ENCODE results near the gene GRIP1. TPM values are rescaled to one million over a fixed set of nuclear protein-coding genes. Genes with fewer than 3 reads are reported as not detected.
"Not testable (repeated sequence)": the region's sequence is repeated elsewhere in the genome, so short reads cannot be mapped to it uniquely, and the experiment has no call there.

GRIP1 gene
- total and polyA plus RNA-seq, 5 donors from 2014 or later, result 0.21 to 1.1 (median 0.41) TPM; not detected in 1

GRCh38 chr12:66514581-66514980 lies 164.3 kb downstream of the GRIP1 start:
- H3K27ac Mint-ChIP-seq, result no peak overlapping the region
- Histone ChIP-seq H3K9me3 (ENCODE audit: control insufficient read depth in 2 of 2, low read length in 2 of 2) (no peaks in the 10 kb centered on the region), H3K27me3 (ENCODE audit: control insufficient read depth, insufficient read depth, low read length) (peaks cover 2% of the 10 kb centered on the region), H3K36me3 (ENCODE audit: control insufficient read depth, insufficient read depth, low read length) (no peaks in the 10 kb centered on the region), H3K4me1 (ENCODE audit: control insufficient read depth, insufficient read depth, low read length, poor library complexity, severe bottlenecking) (no peaks in the 10 kb centered on the region), H3K27ac (ENCODE audit: insufficient read depth, low read length, poor library complexity, severe bottlenecking) (no peak overlapping the region), H3K4me3 (ENCODE audit: low read depth, low read length) (no peak overlapping the region)
- H3K9me3 Mint-ChIP-seq, result peaks cover 0 to 2% (median 0%) of the 10 kb centered on the region in 7 donors
- no peak overlapping the region for H3K4me3 Mint-ChIP-seq
- peaks cover 11% of the 10 kb centered on the region for H3K27me3 Mint-ChIP-seq
- H3K36me3 Mint-ChIP-seq, result no peaks in the 10 kb centered on the region
- H3K4me1 Mint-ChIP-seq, result no peaks in the 10 kb centered on the region
- DNase-seq (no peak), ATAC-seq (ENCODE audit: low read depth in 2 of 2) (no peak)

DNA sequence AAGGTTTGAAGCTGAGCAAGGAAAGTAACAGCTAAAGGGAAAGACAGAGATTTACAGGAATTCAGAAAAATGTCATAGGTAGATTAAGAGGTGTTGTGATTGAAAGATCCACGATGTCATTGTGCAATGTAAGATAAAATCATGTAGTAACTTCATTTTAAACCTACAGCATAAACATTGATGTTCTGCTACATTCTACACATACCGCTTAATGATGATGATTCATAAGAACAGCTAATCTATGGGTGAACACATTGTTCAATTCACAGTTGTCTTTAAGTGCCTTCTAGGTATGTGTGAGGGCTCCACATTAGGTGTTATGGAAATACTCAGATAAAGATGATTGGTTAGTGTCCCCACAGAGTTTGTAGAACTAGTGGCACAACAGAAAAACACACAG lies 170.9 kb downstream of the GRIP1 start:
- DNase-seq, result no peak
- no peaks in the 10 kb centered on the region for H3K36me3 ChIP-seq (ENCODE audit: control insufficient read depth, insufficient read depth, low read length)
- H3K4me3 Mint-ChIP-seq, result no peak overlapping the region
- no peak overlapping the region for H3K27ac ChIP-seq (ENCODE audit: insufficient read depth, low read length, poor library complexity, severe bottlenecking)
- no peak overlapping the region for H3K4me3 ChIP-seq (ENCODE audit: low read depth, low read length)
- H3K9me3 Mint-ChIP-seq, result peaks cover 0 to 4% (median 0%) of the 10 kb centered on the region in 7 donors
- ATAC-seq (ENCODE audit: low read depth in 2 of 2), result no peak
- H3K4me1 Mint-ChIP-seq, result no peaks in the 10 kb centered on the region
- peaks cover 4% of the 10 kb centered on the region for H3K27me3 Mint-ChIP-seq
- no peak overlapping the region for H3K27ac Mint-ChIP-seq
- no peaks in the 10 kb centered on the region for H3K9me3 ChIP-seq (ENCODE audit: control insufficient read depth in 2 of 2, low read length in 2 of 2)
- H3K36me3 Mint-ChIP-seq, result no peaks in the 10 kb centered on the region
- no peaks in the 10 kb centered on the region for H3K27me3 ChIP-seq (ENCODE audit: control insufficient read depth, insufficient read depth, low read length)
- no peaks in the 10 kb centered on the region for H3K4me1 ChIP-seq (ENCODE audit: control insufficient read depth, insufficient read depth, low read length, poor library complexity, severe bottlenecking)

GRCh38 chr12:66503746-66504145 lies 175.1 kb downstream of the GRIP1 start:
- Histone ChIP-seq H3K4me1 (ENCODE audit: control insufficient read depth, insufficient read depth, low read length, poor library complexity, severe bottlenecking) (no peaks in the 10 kb centered on the region), H3K4me3 (ENCODE audit: low read depth, low read length) (no peak overlapping the region), H3K27ac (ENCODE audit: insufficient read depth, low read length, poor library complexity, severe bottlenecking) (no peak overlapping the region), H3K36me3 (ENCODE audit: control insufficient read depth, insufficient read depth, low read length) (no peaks in the 10 kb centered on the region), H3K9me3 (ENCODE audit: control insufficient read depth in 2 of 2, low read length in 2 of 2) (no peaks in the 10 kb centered on the region), H3K27me3 (ENCODE audit: control insufficient read depth, insufficient read depth, low read length) (no peaks in the 10 kb centered on the region)
- Mint-ChIP-seq H3K4me1 (no peaks in the 10 kb centered on the region), H3K27me3 (no peaks in the 10 kb centered on the region), H3K36me3 (no peaks in the 10 kb centered on the region), H3K4me3 (no peak overlapping the region), H3K9me3 (peaks cover 0 to 3% (median 0%) of the 10 kb centered on the region in 7 donors), H3K27ac (no peak overlapping the region)
- DNase-seq (no peak), ATAC-seq (ENCODE audit: low read depth in 2 of 2) (no peak)

DNA sequence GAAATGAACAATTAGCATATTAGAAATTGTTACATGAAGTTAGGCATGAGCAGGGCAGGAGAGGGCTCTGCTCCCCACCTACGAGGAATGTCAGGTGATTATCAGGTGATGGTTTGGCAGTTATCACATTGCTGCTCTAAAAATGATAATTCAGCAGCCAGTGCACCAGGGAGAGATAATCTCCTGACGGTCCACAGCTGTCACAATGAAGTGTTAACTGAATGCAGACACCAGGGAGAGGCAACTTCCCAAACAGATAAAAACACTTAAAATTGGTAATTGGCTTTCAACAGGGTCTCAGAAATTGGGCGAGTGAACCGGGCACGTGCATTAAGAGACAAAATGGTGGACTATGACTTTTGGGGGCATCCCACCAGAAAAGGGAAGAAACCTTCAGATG lies 176.0 kb downstream of the GRIP1 start:
- H3K4me1 ChIP-seq (ENCODE audit: control insufficient read depth, insufficient read depth, low read length, poor library complexity, severe bottlenecking), result no peaks in the 10 kb centered on the region
- H3K36me3 Mint-ChIP-seq, result no peaks in the 10 kb centered on the region
- ATAC-seq (ENCODE audit: low read depth in 2 of 2) (no peak), DNase-seq (no peak)
- H3K9me3 Mint-ChIP-seq, result peaks cover 0 to 2% (median 0%) of the 10 kb centered on the region in 7 donors
- no peaks in the 10 kb centered on the region for H3K27me3 ChIP-seq (ENCODE audit: control insufficient read depth, insufficient read depth, low read length)
- no peak overlapping the region for H3K4me3 Mint-ChIP-seq
- H3K27me3 Mint-ChIP-seq, result no peaks in the 10 kb centered on the region
- no peaks in the 10 kb centered on the region for H3K9me3 ChIP-seq (ENCODE audit: control insufficient read depth in 2 of 2, low read length in 2 of 2)
- no peaks in the 10 kb centered on the region for H3K36me3 ChIP-seq (ENCODE audit: control insufficient read depth, insufficient read depth, low read length)
- H3K4me3 ChIP-seq (ENCODE audit: low read depth, low read length), result no peak overlapping the region
- H3K27ac Mint-ChIP-seq, result no peak overlapping the region
- H3K4me1 Mint-ChIP-seq, result no peaks in the 10 kb centered on the region
- H3K27ac ChIP-seq (ENCODE audit: insufficient read depth, low read length, poor library complexity, severe bottlenecking), result no peak overlapping the region

GRCh38 chr12:66500841-66501240 lies 178.0 kb downstream of the GRIP1 start:
- no peaks in the 10 kb centered on the region for H3K4me1 ChIP-seq (ENCODE audit: control insufficient read depth, insufficient read depth, low read length, poor library complexity, severe bottlenecking)
- Mint-ChIP-seq H3K27ac (no peak overlapping the region), H3K27me3 (peaks cover 6% of the 10 kb centered on the region), H3K4me3 (no peak overlapping the region), H3K9me3 (peaks cover 0 to 2% (median 0%) of the 10 kb centered on the region in 7 donors), H3K4me1 (no peaks in the 10 kb centered on the region), H3K36me3 (no peaks in the 10 kb centered on the region)
- DNase-seq (no peak), ATAC-seq (ENCODE audit: low read depth in 2 of 2) (no peak)
- H3K9me3 ChIP-seq (ENCODE audit: control insufficient read depth in 2 of 2, low read length in 2 of 2), result no peaks in the 10 kb centered on the region
- H3K27me3 ChIP-seq (ENCODE audit: control insufficient read depth, insufficient read depth, low read length), result no peaks in the 10 kb centered on the region
- H3K4me3 ChIP-seq (ENCODE audit: low read depth, low read length), result no peak overlapping the region
- no peaks in the 10 kb centered on the region for H3K36me3 ChIP-seq (ENCODE audit: control insufficient read depth, insufficient read depth, low read length)
- no peak overlapping the region for H3K27ac ChIP-seq (ENCODE audit: insufficient read depth, low read length, poor library complexity, severe bottlenecking)

DNA sequence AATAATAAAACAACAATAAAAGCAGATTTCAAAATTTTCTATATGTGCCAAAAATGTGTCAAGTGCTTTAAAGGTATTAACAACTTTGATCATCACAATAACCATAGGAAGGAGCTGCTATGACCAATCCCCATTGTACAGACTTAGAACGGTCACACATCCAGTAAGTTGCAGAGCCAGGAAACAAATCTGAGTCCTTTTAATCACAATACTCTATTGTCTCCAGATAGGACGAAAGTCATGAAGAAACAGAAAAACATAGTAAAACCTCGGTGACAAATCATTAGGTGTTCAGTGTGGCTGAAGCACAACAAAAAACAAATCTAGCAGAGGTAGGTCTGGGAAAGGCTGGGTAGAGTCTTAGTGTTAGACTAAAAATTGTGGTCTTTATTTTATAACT lies 178.8 kb downstream of the GRIP1 start:
- Histone ChIP-seq H3K27ac (ENCODE audit: insufficient read depth, low read length, poor library complexity, severe bottlenecking) (no peak overlapping the region), H3K4me3 (ENCODE audit: low read depth, low read length) (no peak overlapping the region), H3K36me3 (ENCODE audit: control insufficient read depth, insufficient read depth, low read length) (no peaks in the 10 kb centered on the region), H3K27me3 (ENCODE audit: control insufficient read depth, insufficient read depth, low read length) (no peaks in the 10 kb centered on the region), H3K9me3 (ENCODE audit: control insufficient read depth in 2 of 2, low read length in 2 of 2) (no peaks in the 10 kb centered on the region), H3K4me1 (ENCODE audit: control insufficient read depth, insufficient read depth, low read length, poor library complexity, severe bottlenecking) (no peaks in the 10 kb centered on the region)
- no peak for DNase-seq
- Mint-ChIP-seq H3K4me1 (no peaks in the 10 kb centered on the region), H3K9me3 (peaks cover 0 to 2% (median 0%) of the 10 kb centered on the region in 7 donors), H3K27me3 (peaks cover 10% of the 10 kb centered on the region), H3K4me3 (no peak overlapping the region), H3K27ac (no peak overlapping the region), H3K36me3 (no peaks in the 10 kb centered on the region)
- ATAC-seq (ENCODE audit: low read depth in 2 of 2), result no peak

- no peak overlapping the region for H3K27ac Mint-ChIP-seq
- H3K9me3 Mint-ChIP-seq, result peaks cover 0 to 2% (median 0%) of the 10 kb centered on the region in 7 donors
- ATAC-seq (ENCODE audit: low read depth in 2 of 2), result no peak
- no peak overlapping the region for H3K27ac ChIP-seq (ENCODE audit: insufficient read depth, low read length, poor library complexity, severe bottlenecking)
- no peaks in the 10 kb centered on the region for H3K4me1 Mint-ChIP-seq
- H3K36me3 Mint-ChIP-seq, result no peaks in the 10 kb centered on the region
- no peak overlapping the region for H3K4me3 Mint-ChIP-seq
- DNase-seq, result no peak
- no peaks in the 10 kb centered on the region for H3K27me3 ChIP-seq (ENCODE audit: control insufficient read depth, insufficient read depth, low read length)
- no peaks in the 10 kb centered on the region for H3K4me1 ChIP-seq (ENCODE audit: control insufficient read depth, insufficient read depth, low read length, poor library complexity, severe bottlenecking)
- H3K27me3 Mint-ChIP-seq, result peaks cover 18% of the 10 kb centered on the region
- H3K36me3 ChIP-seq (ENCODE audit: control insufficient read depth, insufficient read depth, low read length), result no peaks in the 10 kb centered on the region
- H3K4me3 ChIP-seq (ENCODE audit: low read depth, low read length), result no peak overlapping the region
- no peaks in the 10 kb centered on the region for H3K9me3 ChIP-seq (ENCODE audit: control insufficient read depth in 2 of 2, low read length in 2 of 2)
These were observed 179.9 kb downstream of the GRIP1 start for GRCh38 chr12:66499000-66499399.

- not testable (repeated sequence) for H3K4me1 ChIP-seq (ENCODE audit: control insufficient read depth, insufficient read depth, low read length, poor library complexity, severe bottlenecking); H3K27ac ChIP-seq (ENCODE audit: insufficient read depth, low read length, poor library complexity, severe bottlenecking); H3K4me3 Mint-ChIP-seq; H3K4me3 ChIP-seq (ENCODE audit: low read depth, low read length); H3K9me3 ChIP-seq (ENCODE audit: control insufficient read depth in 2 of 2, low read length in 2 of 2); H3K36me3 Mint-ChIP-seq; ATAC-seq (ENCODE audit: low read depth in 2 of 2); DNase-seq; H3K9me3 Mint-ChIP-seq; H3K27ac Mint-ChIP-seq; H3K27me3 ChIP-seq (ENCODE audit: control insufficient read depth, insufficient read depth, low read length); H3K4me1 Mint-ChIP-seq; H3K36me3 ChIP-seq (ENCODE audit: control insufficient read depth, insufficient read depth, low read length)
- peaks cover 18% of the 10 kb centered on the region for H3K27me3 Mint-ChIP-seq
These were observed 180.8 kb downstream of the GRIP1 start for GRCh38 chr12:66498059-66498458.

Data from CD4-positive, CD25-positive, alpha-beta regulatory T cell (primary cell).